ENCODE data around the gene HTRA3.

Gene HTRA3

GRCh38 chr4:8355864-8356565 is 86.5 kb downstream of the HTRA3 start:
- no peak for DNase-seq (ENCODE audit: low read depth in 3 of 3)
